ENCODE results near the gene HMG20B. TPM values are rescaled to one million over a fixed set of nuclear protein-coding genes. Genes with fewer than 3 reads are reported as not detected.
"Not testable (repeated sequence)": the region's sequence is repeated elsewhere in the genome, so short reads cannot be mapped to it uniquely, and the experiment has no call there.

The HMG20B gene
- total RNA-seq, 1 donor from 2014 or later = 99.7 TPM

DNA sequence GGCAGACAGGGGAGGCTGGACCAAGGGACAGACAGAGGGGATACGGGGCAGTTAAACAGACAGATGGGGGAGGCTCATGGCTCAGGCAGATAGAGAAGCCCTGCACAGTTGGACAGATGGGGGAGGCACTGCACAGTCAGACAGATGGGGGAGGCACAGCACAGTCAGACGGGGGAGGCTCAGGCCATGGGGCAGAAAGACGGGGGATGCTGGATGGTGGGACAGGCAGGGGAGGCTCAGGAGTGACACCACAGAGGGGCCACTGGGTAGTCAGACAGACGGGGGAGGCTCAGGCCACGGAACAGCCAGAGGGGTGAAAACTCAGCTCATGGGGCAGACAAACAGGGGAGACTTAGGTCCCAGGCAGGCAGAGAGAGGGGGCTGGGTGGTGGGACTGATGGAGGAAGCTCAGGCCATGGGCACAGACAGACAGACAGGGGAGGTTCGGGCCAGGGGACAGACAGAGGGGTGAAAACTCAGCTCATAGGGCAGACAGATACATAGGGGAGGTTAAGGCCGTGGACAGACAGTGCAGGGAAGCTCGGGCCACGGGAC, 16.2 kb upstream of the HMG20B start:
- DNase-seq (ENCODE audit: low read depth, low spot score) = no peak

DNA sequence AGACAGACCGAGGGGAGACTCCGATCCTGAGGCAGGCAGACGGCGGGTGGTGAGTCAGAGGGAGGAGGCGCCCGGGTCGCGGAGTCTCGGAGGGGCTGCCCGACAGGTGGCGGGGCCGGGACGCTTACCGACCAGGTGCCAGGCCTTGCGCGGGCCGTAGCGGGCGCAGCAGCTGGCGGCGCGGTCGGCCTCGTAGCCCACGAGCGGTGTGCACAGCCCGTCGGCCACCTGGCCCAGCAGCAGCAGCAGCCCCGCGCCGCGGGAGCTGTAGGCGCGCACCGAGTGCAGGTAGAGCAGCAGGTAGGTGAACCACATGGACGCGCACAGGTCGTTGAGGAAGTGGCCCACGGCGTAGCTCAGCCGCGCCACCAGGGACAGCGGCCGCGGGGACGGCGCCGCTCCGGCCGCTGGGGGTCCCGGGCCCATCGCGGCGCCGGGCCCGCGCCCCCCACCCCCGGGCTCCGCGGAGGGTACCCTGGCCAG, 15.7 kb upstream of the HMG20B start:
- no peak for DNase-seq (ENCODE audit: low read depth, low spot score)

DNA sequence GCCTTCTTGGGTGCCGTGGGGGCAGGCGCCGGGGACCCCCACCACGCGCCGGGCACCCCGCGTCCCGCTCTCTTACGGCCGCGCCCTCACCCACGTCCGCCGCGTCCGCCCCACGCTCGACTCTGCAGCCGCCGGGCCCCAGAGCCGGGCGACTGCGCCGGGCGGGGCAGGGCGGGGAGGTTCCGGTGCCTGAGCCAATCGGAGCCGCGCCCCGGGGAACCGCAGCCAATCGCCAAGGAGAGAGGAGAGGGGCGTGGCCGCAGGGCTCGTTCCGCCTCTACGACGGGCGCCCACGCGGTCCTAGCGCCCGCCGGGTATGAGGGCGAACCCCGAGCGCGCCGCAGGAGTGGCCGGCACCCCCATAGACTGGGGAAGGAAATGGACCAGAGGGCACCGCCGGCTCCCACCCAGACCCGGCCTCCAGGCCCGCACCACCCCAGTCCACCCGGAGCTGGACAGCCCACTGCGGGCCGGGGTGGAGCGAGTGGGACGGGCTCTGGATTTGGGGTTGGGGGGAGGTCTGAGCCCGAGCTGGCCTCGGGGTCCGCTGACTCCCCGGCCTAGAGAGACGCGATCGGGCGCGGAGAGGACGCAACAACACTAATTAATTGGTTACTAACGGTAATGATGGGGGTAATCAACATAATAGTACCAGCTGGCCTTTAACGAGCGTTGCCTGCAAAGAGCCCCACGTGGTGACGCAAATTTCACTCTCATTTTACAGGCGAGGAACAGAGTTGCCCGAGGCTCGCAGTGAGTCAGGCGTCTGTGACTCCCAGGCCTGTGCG, 15.1 kb upstream of the HMG20B start, which contains the start of gene MFSD12:
Gene MFSD12 (minus strand): TSS at position 126 of the 788 bp plus-strand sequence. CDS start 183 bp downstream, outside the sequence.
- DNase-seq (ENCODE audit: low read depth, low spot score) = peak; percentile 71

DNA sequence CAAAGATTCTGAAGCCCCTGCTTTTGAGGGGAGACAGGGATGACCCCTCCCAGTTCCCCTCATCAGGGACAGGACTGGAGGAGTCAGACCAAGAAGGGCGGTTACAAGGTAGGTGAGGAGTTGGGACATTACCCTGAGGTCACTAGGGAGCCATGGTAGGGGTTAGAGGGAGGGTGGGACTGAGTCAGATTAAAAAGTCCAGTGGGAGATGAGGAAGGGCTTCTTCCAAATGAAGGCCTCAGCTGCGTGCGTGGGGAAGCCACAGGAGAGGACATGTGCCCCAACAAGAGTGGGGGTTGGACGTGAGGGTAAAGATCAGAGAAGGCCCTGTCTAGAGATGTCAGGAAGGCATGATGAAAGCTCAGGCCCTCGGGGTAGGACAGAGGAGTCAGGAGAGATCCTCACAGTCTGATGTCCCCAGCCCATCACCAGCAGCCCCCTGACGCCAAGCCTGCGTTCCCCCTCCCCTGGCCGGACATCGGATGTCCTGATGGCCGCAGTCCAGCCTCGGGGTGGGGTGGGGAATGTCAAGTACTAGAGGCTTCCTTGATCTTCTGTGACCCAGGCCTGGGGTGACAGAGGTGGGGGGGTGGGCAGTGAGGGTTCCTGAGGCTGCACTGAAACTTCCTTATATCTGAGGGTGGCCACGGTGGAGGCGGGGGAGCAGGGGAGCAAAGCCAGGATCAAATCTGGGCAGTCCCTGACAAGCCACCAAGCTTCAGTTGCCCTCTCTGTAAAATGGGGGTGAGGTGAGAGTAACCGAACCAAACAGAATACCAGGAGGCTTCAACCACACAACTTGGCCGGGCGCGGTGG, 8.8 kb upstream of the HMG20B start:
- DNase-seq (ENCODE audit: low read depth, low spot score) = no peak

DNA sequence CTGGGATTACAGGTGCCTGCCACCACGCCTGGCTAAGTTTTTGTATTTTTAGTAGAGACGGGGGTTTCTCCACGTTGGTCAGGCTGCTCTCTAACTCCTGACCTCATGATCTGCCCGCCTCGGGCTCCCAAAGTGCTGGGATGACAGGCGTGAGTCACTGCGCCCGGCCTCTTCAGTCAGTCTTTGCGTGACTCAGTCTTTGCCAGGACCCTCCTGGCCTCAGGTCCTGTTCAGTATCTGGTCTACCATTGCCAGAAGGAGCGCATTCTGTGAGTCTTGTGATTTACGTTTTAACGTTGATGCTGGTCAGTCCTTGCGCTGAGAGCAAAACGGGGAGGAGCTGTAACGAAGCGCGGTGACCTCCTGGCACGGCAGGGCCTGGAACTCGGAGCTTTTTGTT, 7.6 kb upstream of the HMG20B start:
- no peak for DNase-seq (ENCODE audit: low read depth, low spot score)

DNA sequence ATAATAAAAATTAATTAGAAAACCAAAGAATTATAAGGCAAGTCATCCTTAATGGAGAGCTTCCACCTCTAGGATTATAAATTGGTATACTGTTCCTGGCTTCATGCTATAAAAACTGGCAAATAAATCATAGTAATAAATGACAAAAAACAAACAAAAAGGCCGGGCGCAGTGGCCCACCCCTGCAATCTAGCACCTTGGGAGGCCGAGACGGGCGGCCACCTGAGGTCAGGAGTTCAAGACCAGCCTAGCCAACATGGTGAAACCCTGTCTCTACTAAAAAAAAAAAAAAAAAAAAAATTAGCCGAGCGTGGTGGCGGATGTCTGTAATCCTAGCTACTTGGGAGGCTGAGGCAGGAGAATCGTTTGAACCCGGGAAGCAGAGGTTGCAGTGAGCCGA, 2.7 kb upstream of the HMG20B start:
- DNase-seq (ENCODE audit: low read depth, low spot score) = not testable (repeated sequence)

DNA sequence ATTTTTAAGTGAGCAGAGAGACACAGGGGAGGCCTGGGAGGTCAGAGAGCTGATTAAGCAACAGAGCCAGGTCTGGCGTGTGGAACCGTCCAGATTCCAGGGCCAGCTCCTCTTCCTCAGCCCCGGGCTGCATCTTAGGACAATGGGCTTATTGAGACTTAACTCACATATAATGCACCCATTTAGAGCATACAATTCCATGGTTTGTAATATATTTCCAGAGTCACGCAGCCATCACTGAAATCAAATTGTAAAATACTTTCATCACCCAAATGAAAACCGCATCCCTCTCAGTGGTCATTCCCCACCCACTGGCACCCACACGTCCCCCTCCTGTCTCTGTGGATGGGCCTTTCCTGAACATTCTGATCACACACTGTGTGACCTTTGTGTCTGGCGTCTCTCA, 2.1 kb upstream of the HMG20B start:
- DNase-seq (ENCODE audit: low read depth, low spot score) = no peak

DNA sequence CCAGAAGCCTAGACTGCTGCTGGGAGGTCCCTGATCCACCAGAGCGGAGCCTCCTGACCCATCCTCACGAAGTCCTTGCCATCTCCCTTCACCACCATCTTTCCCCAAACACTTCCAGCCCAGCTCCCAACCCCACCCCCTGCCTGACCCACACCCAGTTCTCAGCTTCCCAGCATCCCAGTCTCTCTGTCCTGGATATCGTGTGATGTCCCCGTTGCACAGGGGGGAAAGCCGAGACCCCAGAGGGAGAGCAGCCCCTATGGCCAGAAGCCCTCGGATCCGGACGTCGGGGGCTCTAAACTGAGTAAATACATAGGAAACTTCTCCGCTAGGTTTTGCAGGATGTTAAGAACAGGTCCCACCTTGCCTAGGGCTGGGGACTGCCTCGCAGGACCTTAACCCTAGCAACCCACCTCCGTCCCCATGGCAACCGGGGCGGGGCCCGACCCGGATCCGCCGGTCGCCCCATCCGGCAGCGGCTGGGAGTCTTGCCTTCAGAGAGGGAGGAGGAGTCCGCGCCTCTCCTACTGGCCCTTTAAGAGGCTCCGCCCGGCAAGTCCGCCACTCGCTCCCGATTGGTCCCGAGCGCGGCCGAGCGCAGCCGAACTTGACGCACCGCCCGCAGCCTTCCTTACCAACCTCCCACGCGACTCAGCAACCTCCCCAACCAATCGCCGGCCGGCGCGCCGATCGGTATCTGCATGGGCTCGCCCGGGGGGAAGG, 451 bp upstream of the HMG20B start:
- DNase-seq (ENCODE audit: low read depth, low spot score) = peak; percentile 99

DNA sequence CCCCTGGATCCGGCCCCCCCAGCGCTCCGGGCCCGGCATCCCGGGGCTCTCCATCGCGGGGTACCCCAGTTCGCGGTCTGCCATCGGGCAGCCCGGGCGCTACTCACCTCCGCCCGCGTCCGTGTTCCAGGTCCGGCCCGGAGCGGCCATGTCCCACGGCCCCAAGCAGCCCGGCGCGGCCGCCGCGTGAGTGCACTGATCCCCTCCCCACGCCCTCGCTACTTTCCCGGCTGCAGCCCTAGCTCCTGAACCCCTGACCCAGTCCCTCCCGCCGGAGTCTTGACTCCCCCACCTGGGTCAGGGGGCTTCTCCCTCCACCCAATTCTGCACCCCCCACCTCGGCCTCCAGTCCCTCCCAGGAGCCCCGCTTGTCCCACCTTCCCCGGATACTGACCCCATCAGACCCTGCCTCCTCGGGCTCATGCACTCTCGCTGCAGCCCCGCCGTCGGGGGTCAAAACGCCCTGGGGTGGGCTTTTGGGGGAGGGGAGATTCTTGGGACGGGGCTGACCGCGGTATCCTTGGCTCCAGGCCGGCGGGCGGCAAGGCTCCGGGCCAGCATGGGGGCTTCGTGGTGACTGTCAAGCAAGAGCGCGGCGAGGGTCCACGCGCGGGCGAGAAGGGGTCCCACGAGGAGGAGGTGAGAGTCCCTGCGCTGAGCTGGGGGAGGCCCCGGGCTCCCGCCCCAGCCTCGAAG, 566 bp downstream of the HMG20B start:
- DNase-seq (ENCODE audit: low read depth, low spot score) = no peak

DNA sequence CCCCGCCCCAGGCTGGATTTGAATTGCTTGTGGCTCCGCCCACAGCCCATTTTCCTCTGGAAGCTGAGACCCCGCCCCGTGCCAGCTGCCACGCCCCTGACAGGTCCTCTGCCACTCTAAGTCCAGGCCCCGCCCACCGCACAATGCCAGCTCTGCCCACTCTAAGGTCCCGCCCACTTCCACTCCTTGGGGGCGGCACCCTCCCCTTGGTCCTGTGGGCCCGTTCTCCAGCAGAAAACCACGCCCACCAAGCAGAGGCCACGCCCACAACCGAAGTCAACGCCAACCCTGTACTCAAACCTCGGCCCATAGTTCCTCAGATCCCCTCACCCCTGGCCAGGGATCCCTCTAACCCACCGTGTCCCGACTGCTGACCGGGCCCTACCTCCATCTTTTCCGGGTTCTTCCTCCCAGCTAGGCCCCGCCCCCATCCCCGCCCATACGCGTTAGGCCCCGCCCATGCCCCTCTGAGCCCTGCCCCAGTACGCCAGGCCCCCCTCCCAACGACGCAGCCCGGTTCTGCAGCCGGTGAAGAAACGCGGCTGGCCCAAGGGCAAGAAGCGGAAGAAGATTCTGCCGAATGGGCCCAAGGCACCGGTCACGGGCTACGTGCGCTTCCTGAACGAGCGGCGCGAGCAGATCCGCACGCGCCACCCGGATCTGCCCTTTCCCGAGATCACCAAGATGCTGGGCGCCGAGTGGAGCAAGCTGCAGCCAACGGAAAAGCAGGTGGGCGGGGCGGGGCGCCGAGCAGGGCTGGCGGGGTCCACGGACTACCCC, 1.3 kb downstream of the HMG20B start:
- DNase-seq (ENCODE audit: low read depth, low spot score) = peak; percentile 94

DNA sequence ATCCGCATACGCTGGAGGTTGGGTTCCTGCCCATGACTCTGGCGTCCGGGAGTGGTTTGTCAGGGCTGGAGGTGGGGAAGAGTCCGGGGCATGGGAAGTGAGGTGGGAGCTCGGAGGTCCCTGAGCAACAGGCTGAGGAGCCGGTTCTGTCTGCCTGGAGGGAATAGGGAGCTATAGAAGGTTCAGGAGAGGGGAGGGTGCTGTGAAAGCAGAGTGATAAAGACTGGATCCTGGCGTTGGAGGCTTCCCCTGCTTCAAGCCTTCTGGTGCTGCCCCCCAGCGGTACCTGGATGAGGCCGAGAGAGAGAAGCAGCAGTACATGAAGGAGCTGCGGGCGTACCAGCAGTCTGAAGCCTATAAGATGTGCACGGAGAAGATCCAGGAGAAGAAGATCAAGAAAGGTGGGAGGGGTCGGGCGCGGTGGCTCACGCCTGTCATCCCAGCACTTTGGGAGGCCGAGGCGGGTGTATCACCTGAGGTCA, 2.6 kb downstream of the HMG20B start:
- DNase-seq (ENCODE audit: low read depth, low spot score) = no peak

DNA sequence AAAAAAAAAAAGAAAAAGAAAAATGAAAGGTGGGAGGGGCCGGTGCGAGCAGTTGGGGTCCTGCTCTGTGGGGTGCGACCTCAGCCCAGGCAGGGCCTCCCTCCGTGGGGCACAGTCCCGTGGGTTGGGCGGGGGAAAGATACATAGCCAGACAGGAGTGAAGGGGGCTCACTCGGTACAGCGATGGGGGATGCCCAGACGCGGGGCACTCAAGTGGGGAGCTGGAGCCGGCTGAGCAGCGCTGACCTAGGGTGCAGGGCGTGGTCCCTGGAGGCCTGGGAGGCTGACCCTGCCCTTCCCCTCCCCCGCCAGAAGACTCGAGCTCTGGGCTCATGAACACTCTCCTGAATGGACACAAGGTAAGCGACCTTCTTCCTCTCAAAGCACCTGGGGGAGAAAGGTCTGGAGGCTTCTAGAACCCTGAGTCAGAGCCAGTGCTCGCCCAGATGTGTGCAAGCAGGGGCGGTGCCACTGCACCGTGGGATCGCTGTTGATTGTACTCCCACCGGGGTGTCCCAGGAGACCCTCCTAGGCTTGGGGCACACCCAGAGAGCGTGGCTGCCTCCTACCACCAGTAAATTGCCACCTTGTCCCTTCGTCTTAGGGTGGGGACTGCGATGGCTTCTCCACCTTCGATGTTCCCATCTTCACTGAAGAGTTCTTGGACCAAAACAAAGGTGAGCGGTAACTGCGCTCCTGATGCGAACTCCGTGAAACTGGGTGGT, 3.4 kb downstream of the HMG20B start:
- no peak for DNase-seq (ENCODE audit: low read depth, low spot score)

DNA sequence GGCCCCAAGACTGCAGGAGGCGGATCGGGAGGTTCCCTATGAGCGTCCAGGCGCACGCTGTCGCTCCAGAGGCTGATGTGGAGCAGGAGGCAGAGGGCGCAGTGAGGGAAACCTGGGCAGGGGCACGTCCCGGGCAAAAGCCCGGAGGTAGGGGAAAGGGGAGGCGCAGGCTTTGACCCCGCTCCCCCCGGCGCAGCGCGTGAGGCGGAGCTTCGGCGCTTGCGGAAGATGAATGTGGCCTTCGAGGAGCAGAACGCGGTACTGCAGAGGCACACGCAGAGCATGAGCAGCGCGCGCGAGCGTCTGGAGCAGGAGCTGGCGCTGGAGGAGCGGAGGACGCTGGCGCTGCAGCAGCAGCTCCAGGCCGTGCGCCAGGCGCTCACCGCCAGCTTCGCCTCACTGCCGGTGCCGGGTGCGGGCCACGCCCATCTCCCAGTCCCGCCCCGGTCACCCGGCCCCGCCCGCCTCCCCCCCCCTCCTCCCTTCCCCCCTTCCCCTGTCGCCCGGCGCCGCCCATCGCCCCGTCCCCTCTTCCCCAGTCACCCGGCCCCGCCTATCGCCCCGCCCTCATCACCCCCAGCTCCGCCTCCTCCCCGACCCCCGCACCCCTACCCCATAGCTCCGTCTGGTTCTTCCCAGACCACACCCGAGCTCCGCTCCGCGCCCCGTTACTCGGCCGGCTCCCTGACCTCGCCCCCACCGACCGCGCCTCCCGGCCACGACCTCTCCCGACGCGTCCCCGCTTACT, 4.1 kb downstream of the HMG20B start:
- no peak for DNase-seq (ENCODE audit: low read depth, low spot score)

DNA sequence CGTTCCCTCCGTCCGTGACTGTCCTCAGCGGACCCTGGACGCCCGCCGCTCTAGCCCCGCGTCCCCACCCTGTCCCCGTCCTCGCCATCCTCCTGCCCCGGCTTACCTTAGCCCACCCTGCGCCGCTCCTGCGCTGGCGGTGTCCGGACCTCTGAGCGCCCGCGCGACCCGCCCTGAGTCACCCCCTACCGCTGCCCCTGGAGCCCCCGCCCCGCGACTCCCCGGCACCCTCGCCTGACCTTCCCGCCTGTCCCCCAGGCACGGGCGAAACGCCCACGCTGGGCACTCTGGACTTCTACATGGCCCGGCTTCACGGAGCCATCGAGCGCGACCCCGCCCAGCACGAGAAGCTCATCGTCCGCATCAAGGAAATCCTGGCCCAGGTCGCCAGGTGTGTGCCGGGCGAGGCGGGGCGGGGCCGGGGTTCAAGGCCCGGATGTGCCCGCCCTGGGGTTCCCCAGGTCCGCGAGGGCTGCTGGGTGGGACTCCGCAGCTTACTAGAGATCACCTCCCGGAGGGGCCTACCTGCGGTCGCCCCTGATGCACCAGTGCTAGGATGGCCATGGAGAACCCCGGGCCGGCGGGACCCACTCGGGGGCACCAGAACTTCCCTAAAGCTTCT, 5.1 kb downstream of the HMG20B start:
- DNase-seq (ENCODE audit: low read depth, low spot score) = no peak

DNA sequence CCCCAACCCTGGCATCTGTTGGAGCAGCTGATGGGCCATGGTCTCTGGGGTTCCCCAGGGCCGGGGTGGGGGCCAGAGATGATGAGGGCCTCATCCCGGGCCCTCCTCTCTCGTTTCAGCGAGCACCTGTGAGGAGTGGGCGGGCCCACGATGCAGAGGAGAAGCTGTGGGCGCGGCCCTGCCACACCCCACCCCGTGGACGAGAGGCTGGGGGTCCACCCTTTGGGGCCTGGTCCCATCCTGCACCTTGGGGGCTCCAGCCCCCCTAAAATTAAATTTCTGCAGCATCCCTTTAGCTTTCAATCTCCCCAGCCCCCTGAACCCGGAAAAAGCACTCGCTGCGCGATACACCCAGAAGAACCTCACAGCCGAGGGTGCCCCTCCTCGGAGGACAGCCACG, 5.6 kb downstream of the HMG20B start:
- DNase-seq (ENCODE audit: low read depth, low spot score) = no peak

DNA sequence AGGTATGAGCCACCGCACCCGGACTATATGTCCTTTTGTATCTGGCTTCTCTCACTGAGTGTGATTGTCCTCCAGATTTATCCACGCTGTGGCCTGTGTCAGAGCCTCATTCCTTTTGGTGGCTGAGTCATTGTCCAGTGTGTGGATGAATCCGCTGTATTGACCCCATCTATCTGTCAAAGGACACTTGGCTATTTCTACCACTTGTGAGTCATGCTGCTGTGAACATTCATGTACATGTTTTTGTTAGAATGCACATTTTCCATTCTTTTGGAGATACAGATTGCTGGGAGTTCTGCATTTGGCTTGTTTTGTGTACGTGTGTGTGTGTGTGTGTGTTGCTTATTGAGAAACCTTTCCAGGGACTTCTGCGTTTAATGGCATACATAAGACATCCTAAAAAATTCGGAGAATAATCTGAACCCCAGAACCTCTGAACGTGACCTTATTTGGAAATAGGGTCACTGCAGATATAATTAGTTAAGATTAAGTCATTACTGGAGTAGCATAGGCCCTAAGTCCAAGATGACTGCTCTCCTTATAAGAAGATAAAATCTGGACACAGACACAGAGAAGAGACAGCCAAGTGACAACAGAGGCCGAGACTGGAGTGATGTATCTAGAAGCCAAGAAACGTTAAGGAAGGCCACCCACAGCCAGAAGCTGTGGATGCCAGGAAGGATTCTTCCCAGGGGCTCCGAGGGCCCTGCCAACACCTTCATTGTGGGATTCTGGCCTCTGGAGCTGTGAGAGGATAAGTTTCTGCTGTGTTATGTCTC, 7.6 kb downstream of the HMG20B start:
- peak; percentile 66 for DNase-seq (ENCODE audit: low read depth, low spot score)

DNA sequence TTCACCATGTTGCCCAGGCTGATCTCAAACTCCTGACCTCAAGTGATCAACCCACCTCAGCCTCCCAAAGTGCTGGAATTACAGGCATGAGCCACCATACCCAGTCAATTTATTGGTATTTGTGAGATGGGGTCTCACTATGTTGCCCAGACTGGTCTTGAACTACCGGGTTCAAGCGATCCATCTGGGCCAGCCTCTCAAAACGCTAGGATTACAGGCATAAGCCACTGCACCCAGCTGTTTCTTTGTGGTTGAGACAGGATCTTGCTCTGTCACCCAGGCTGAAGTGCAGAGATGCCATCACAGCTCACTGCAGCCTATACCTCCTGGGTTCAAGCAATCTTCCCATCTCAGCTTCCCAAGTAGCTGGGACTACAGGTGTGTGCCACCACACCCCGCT, 9.0 kb downstream of the HMG20B start:
- not testable (repeated sequence) for DNase-seq (ENCODE audit: low read depth, low spot score)
